Measurements from ENCODE around the gene MYMX.

Gene MYMX

DNA sequence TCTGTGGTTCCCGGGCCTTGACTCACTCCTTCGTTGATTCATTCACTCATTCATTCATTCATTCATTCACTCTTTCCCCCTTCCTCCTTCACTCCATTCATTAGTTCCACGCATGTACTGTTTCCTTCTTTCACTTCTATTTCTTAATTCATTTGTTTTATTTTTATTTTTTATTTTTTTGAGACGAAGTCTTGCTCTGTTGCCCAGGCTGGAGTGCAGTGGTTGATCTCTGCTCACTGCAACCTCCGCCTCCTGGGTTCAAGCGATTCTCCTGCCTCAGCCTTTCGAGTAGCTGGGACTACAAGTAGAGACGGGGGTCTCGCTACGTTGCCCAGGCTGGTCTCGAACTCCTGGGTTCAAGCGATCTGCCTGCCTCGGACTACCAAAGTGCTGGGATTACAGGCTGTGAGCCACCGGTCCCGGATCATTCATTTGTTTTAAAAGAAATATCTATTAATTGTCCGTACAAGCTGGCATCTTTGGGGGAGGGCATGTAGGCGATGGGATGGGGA is 49.1 kb downstream of the MYMX start:
- DNase-seq, result no peak

DNA sequence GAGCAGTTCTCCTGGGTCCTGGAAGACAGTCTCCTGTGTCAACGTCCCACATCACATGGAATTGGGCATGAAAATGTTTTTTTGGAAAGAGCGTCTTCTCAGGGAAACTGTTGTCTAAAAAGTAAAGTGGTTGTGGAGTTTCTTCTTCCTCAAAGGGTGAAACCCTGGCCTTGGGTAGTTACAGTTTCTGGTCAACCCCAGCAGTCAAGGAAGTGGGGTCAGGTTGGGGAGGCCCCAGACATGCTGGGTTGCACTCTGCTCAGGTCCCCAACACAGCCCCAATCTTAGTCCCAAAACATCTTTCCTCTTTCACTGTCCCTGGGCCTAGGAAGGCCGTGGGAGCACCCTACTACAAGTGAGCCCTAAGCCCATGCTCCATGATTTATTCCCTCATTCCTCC is 49.6 kb downstream of the MYMX start:
- no peak for DNase-seq

DNA sequence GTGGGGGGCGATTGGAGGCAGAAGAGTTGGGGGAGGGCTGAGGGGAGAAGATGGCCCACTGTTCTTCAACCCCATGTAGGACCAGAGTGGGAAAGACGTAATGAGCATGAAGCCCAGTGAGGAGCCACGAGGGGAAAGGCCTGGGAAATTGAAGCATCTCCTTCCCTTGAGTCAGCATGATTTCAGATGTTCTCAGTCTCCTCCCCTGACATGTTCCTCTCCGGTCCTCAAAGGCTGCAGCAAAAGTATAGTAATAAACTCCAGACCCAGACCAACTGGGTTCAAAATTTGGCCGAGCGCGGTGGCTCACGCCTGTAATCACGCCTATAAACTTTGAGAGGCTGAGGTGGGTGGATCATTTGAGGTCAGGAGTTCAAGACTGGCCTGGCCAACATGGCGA is 50.5 kb downstream of the MYMX start:
- no peak for DNase-seq
